GM21526 (cell line): ENCODE measurements around the gene TP53RK.

Experiments
- ATAC-seq: cut with Tn5 transposase; IDR thresholded peaks from one replicate; pipeline ENCODE4 v1.9.1; 2021; ENCODE audit warnings: moderate library complexity; ENCODE audit not compliant: unreplicated experiment, low FRiP score

TP53RK gene

GRCh38 chr20:46641424-46641823, 47.8 kb downstream of the TP53RK start:
- ATAC-seq: no peak

- no peak for ATAC-seq
Observed at GRCh38 chr20:46640536-46641311, 48.5 kb downstream of the TP53RK start.

GRCh38 chr20:46640044-46640443, 49.2 kb downstream of the TP53RK start:
- ATAC-seq: no peak

GRCh38 chr20:46639587-46639986, 49.7 kb downstream of the TP53RK start:
- no peak for ATAC-seq

GRCh38 chr20:46638898-46639274, 50.4 kb downstream of the TP53RK start:
- no peak for ATAC-seq

- ATAC-seq: no peak
Observed at GRCh38 chr20:46638134-46638897, 50.9 kb downstream of the TP53RK start.

GRCh38 chr20:46637427-46638133, 51.7 kb downstream of the TP53RK start:
- no peak for ATAC-seq

GRCh38 chr20:46637020-46637419, 52.2 kb downstream of the TP53RK start:
- no peak for ATAC-seq

- no peak for ATAC-seq
Observed at GRCh38 chr20:46636514-46636913, 52.7 kb downstream of the TP53RK start.

GRCh38 chr20:46635514-46636136, 53.6 kb downstream of the TP53RK start:
- ATAC-seq: no peak

GRCh38 chr20:46634528-46634927, 54.7 kb downstream of the TP53RK start:
- no peak for ATAC-seq
